Esophagus muscularis mucosa (tissue), 4 donors: ENCODE measurements around the gene TAAR2. TPM values are rescaled to one million over a fixed set of nuclear protein-coding genes. Genes with fewer than 3 reads are reported as not detected.

Experiments used
- DNase-seq: peaks from one replicate; pipeline ENCODE4 v3.0.0-alpha.2; 2017; ENCODE audit errors: extremely low spot score
- H3K27ac ChIP-seq, 4 donors: fragments of 200-600 bp; sonication (generic); replicated peaks in 1 of 4; 1 replicate in 3 of 4; 2 replicates in 1 of 4; pipeline ENCODE4 v1.5.1; 2016 to 2019; ENCODE audit warnings: mild to moderate bottlenecking in 1 of 4
- H3K27me3 ChIP-seq, 4 donors: fragments of 200-600 bp; sonication (generic); one replicate each; pipeline versions ENCODE4 v1.5.1 to v1.6.0; 2016 to 2019
- H3K36me3 ChIP-seq, 4 donors: fragments of 200-600 bp; sonication (generic); one replicate each; pipeline ENCODE4 v1.5.1; 2016 to 2019
- H3K4me1 ChIP-seq, 4 donors: fragments of 200-600 bp; sonication (generic); one replicate each; pipeline ENCODE4 v1.5.1; 2016 to 2019
- H3K4me3 ChIP-seq, 4 donors: fragments of 200-600 bp; sonication (generic); 1 replicate in 2 of 4; 2 replicates in 2 of 4; pipeline ENCODE4 v1.5.1; 2016 to 2019; ENCODE audit warnings: mild to moderate bottlenecking in 4 of 4, moderate library complexity in 1 of 4
- H3K9me3 ChIP-seq, 4 donors: fragments of 200-600 bp; sonication (generic); 1 replicate in 3 of 4; 2 replicates in 1 of 4; pipeline ENCODE4 v1.5.1; 2016 to 2019
- CTCF ChIP-seq, 3 experiments: fragments of 200-600 bp in 2 of 3; fragments of 450-650 bp in 1 of 3; sonication (generic) in 2 of 3; IDR thresholded peaks; one replicate each; pipeline ENCODE4 v1.5.1; 2017 to 2019; ENCODE audit warnings: antibody characterized with exemption in 3 of 3, mild to moderate bottlenecking in 2 of 3, moderate library complexity in 1 of 3
- EP300 ChIP-seq: sonication (generic); formaldehyde crosslinking; IDR thresholded peaks from one replicate; pipeline ENCODE4 v1.6.1; 2017; ENCODE audit warnings: antibody characterized with exemption
- POLR2A ChIP-seq: fragments of 450-650 bp; IDR thresholded peaks from one replicate; pipeline ENCODE4 v1.6.1; 2017; ENCODE audit warnings: antibody characterized with exemption, moderate library complexity, mild to moderate bottlenecking, low read depth
- POLR2AphosphoS5 ChIP-seq, 2 donors: sonication (generic); formaldehyde crosslinking; IDR thresholded peaks; one replicate each; pipeline ENCODE4 v1.6.1; 2017; ENCODE audit warnings: antibody characterized with exemption in 2 of 2
- WGBS: methylation state at CpG from one replicate; pipeline ENCODE4 v1.1.5; 2018; 5-methylcytosine and 5-hydroxymethylcytosine counted together
- intact Hi-C: fragments of 100-400 bp; cut with DNase I; formaldehyde crosslinking; loops from one replicate; pipeline ENCODE4 v1.15.1; 2023
- total RNA-seq, 4 donors: library from RNA; depleted of rRNA; stranded (reverse); fragments of >200 nt; gene quantifications; one replicate each; pipeline versions ENCODE4 v1.1.0 to v1.2.1, GENCODE V29; 2016

The TAAR2 gene
- total RNA-seq, 4 donors from 2014 or later, result not detected

DNA sequence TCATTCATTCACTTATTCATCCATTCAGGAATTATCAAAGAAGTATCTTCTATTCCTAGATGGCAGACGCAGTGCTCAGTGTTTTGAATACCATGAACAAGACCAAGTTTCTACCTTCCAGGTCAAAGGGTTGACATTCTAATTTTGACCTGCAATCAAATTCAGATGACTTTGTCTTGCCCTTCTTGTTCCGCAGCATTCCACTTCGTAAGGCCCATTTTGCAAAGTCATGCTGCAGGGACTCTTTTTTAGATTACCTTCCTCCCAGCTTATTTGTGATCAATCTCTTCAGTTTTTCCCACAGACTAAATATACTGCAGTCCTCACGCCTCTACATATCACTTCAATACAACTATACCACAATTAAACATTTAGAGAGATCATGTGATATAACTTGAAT, 42.0 kb upstream of the TAAR2 start:
- Histone ChIP-seq H3K9me3 (no peaks in the 10 kb centered on the region), H3K4me3 (no peak overlapping the region), H3K27ac (no peak overlapping the region), H3K36me3 (no peaks in the 10 kb centered on the region), H3K4me1 (peaks cover 0 to 3% (median 0%) of the 10 kb centered on the region in 4 donors), H3K27me3 (no peaks in the 10 kb centered on the region)
- WGBS, result 89% methylated on average over 4 of the region's 4 CpGs
- no peak for DNase-seq
- intact Hi-C loops, result no loop called here
- TF ChIP-seq POLR2AphosphoS5 (IDR thresholded peaks at IDR 0.05) (no peak), EP300 (no peak), POLR2A (no peak), CTCF (IDR thresholded peaks at IDR 0.05) (no peak)

- H3K27ac ChIP-seq, result no peak overlapping the region
- H3K4me3 ChIP-seq, result no peak overlapping the region
- no peaks in the 10 kb centered on the region for H3K27me3 ChIP-seq
- 100% methylated on average over 1 of the region's 1 CpG for WGBS
- no peak for DNase-seq
- H3K36me3 ChIP-seq, result no peaks in the 10 kb centered on the region
- no peaks in the 10 kb centered on the region for H3K4me1 ChIP-seq
- intact Hi-C loops, result no loop called here
- no peak for TF ChIP-seq POLR2A
- TF ChIP-seq POLR2AphosphoS5 (IDR thresholded peaks at IDR 0.05), result no peak
- no peak for TF ChIP-seq CTCF (IDR thresholded peaks at IDR 0.05)
- no peak for TF ChIP-seq EP300
- H3K9me3 ChIP-seq, result no peaks in the 10 kb centered on the region
Measured at GRCh38 chr6:132664309-132665034, 40.4 kb upstream of the TAAR2 start.

- no peaks in the 10 kb centered on the region for H3K4me1 ChIP-seq
- intact Hi-C loops, result no loop called here
- H3K36me3 ChIP-seq, result no peaks in the 10 kb centered on the region
- H3K27ac ChIP-seq, result no peak overlapping the region
- 45% methylated on average over 1 of the region's 1 CpG for WGBS
- DNase-seq, result no peak
- H3K4me3 ChIP-seq, result no peak overlapping the region
- H3K9me3 ChIP-seq, result no peaks in the 10 kb centered on the region
- TF ChIP-seq EP300 (no peak), POLR2A (no peak), POLR2AphosphoS5 (IDR thresholded peaks at IDR 0.05) (no peak), CTCF (IDR thresholded peaks at IDR 0.05) (no peak)
- H3K27me3 ChIP-seq, result no peaks in the 10 kb centered on the region
Measured at GRCh38 chr6:132663661-132664060, 39.6 kb upstream of the TAAR2 start.

- 82% methylated on average over 4 of the region's 4 CpGs for WGBS
Measured at GRCh38 chr6:132661906-132662305, 37.8 kb upstream of the TAAR2 start.

More at GRCh38 chr6:132661906-132662305, 37.8 kb upstream of the TAAR2 start:
- Histone ChIP-seq H3K4me1 (no peaks in the 10 kb centered on the region), H3K4me3 (no peak overlapping the region), H3K27ac (no peak overlapping the region), H3K9me3 (no peaks in the 10 kb centered on the region), H3K36me3 (no peaks in the 10 kb centered on the region), H3K27me3 (no peaks in the 10 kb centered on the region)
- TF ChIP-seq POLR2AphosphoS5 (IDR thresholded peaks at IDR 0.05), result no peak
- no peak for TF ChIP-seq POLR2A
- no peak for TF ChIP-seq EP300
- TF ChIP-seq CTCF (IDR thresholded peaks at IDR 0.05), result no peak
- DNase-seq, result no peak
- intact Hi-C loops, result no loop called here
